GM21786 (cell line): Measurements from ENCODE around the gene FAM89B.
A peak's percentile ranks its signal among the peaks of the same experiment; 100 is the strongest.

Experiments used
- ATAC-seq: cut with Tn5 transposase; IDR thresholded peaks from one replicate; pipeline ENCODE4 v1.9.1; 2021; ENCODE audit not compliant: unreplicated experiment

Gene FAM89B

GRCh38 chr11:65609665-65610064 lies 37.3 kb downstream of the FAM89B start:
- no peak for ATAC-seq

GRCh38 chr11:65610404-65610803 lies 38.1 kb downstream of the FAM89B start:
- ATAC-seq = no peak

- ATAC-seq = no peak
Observed at GRCh38 chr11:65611028-65611757, 38.9 kb downstream of the FAM89B start.

- ATAC-seq = no peak
Observed at GRCh38 chr11:65611758-65612603, 39.6 kb downstream of the FAM89B start.

- no peak for ATAC-seq
Observed at GRCh38 chr11:65612691-65613090, 40.4 kb downstream of the FAM89B start.

- no peak for ATAC-seq
Observed at GRCh38 chr11:65613091-65613928, 41.0 kb downstream of the FAM89B start.

- ATAC-seq = peak; percentile 82
Observed at GRCh38 chr11:65615229-65615949, 43.1 kb downstream of the FAM89B start, which contains the start of gene PCNX3. Gene PCNX3 (plus strand): TSS chr11:65615776. CDS start chr11:65616312, 536 bp downstream.

GRCh38 chr11:65615950-65616574 lies 43.7 kb downstream of the FAM89B start:
- no peak for ATAC-seq

GRCh38 chr11:65616575-65617001 lies 44.2 kb downstream of the FAM89B start:
- no peak for ATAC-seq

- no peak for ATAC-seq
Observed at GRCh38 chr11:65617136-65617850, 45.0 kb downstream of the FAM89B start.

GRCh38 chr11:65617990-65618751 lies 45.8 kb downstream of the FAM89B start:
- ATAC-seq = no peak

GRCh38 chr11:65618763-65619162 lies 46.4 kb downstream of the FAM89B start:
- ATAC-seq = no peak

- no peak for ATAC-seq
Observed at GRCh38 chr11:65619281-65619928, 47.1 kb downstream of the FAM89B start.

- ATAC-seq = no peak
Observed at GRCh38 chr11:65620666-65621065, 48.3 kb downstream of the FAM89B start.

GRCh38 chr11:65621460-65621859 lies 49.1 kb downstream of the FAM89B start:
- no peak for ATAC-seq

- no peak for ATAC-seq
Observed at GRCh38 chr11:65622011-65622410, 49.7 kb downstream of the FAM89B start.

- ATAC-seq = no peak
Observed at GRCh38 chr11:65623177-65623576, 50.8 kb downstream of the FAM89B start.
